HL-60 (cell line): ENCODE data around the gene ITPK1.

ENCODE experiments used
- CTCF ChIP-seq: IDR thresholded peaks from one replicate; pipeline ENCODE4 v1.5.1; 2011; ENCODE audit warnings: low read length, control low read depth, inconsistent platforms; ENCODE audit not compliant: insufficient read depth
- POLR2AphosphoS5 ChIP-seq: IDR thresholded peaks from 2 replicates; pipeline ENCODE4 v1.6.1; 2012; ENCODE audit warnings: low read depth

- TF ChIP-seq CTCF (no peak), POLR2AphosphoS5 (no peak)
These were observed 75.9 kb downstream of the ITPK1 start for GRCh38 chr14:93039649-93040315.
